SK-N-SH treated with all-trans-retinoic acid at 6 μM for 48 hours (cell line): ENCODE measurements around the gene ZNF511.

Source experiments
- ARNTL ChIP-seq: fragments of 450-650 bp; formaldehyde crosslinking; IDR thresholded peaks from 2 replicates; pipeline ENCODE4 v1.5.0; 2020; ENCODE audit warnings: low read depth, mild to moderate bottlenecking, moderate library complexity, borderline replicate concordance
- CSDC2 ChIP-seq: fragments of 250-450 bp; sonication (Bioruptor Pico); IDR thresholded peaks from 2 replicates; pipeline ENCODE4 v1.5.0; 2020; ENCODE audit warnings: mild to moderate bottlenecking, moderate library complexity
- SNAI2 ChIP-seq: fragments of 250-450 bp; sonication (Bioruptor Pico); IDR thresholded peaks from 2 replicates; pipeline ENCODE4 v1.5.0; 2020; ENCODE audit warnings: mild to moderate bottlenecking, moderate library complexity
- TCF4 ChIP-seq: fragments of 250-450 bp; sonication (Bioruptor Pico); IDR thresholded peaks from 2 replicates; pipeline ENCODE4 v1.8.0; 2021; ENCODE audit warnings: mild to moderate bottlenecking, moderate library complexity, borderline replicate concordance
- ZFP3 ChIP-seq: fragments of 250-450 bp; sonication (Bioruptor Pico); IDR thresholded peaks from 2 replicates; pipeline ENCODE4 v1.5.0; 2020; ENCODE audit warnings: mild to moderate bottlenecking, moderate library complexity
- ZFP30 ChIP-seq: fragments of 450-650 bp; formaldehyde crosslinking; IDR thresholded peaks from 2 replicates; pipeline ENCODE4 v1.5.0; 2022; ENCODE audit warnings: mild to moderate bottlenecking, moderate library complexity
- ZNF565 ChIP-seq: fragments of 450-650 bp; formaldehyde crosslinking; conservative IDR thresholded peaks from 2 replicates; pipeline ENCODE4 v1.5.0; 2020; ENCODE audit warnings: low read depth, mild to moderate bottlenecking, moderate library complexity

GRCh38 chr10:133263674-133264073 lies 45.0 kb upstream of the ZNF511 start:
- TF ChIP-seq ARNTL (CRISPR knock-in tag) (no peak), CSDC2 (no peak), ZFP30 (CRISPR knock-in tag) (no peak), SNAI2 (CRISPR knock-in tag) (no peak), ZFP3 (CRISPR knock-in tag) (no peak), ZNF565 (CRISPR knock-in tag) (no peak), TCF4 (CRISPR knock-in tag) (no peak)
